ENCODE measurements around the gene UBXN4. TPM values are rescaled to one million over a fixed set of nuclear protein-coding genes. Genes with fewer than 3 reads are reported as not detected.
A peak's percentile ranks its signal among the peaks of the same experiment; 100 is the strongest.

UBXN4 gene, protein sequence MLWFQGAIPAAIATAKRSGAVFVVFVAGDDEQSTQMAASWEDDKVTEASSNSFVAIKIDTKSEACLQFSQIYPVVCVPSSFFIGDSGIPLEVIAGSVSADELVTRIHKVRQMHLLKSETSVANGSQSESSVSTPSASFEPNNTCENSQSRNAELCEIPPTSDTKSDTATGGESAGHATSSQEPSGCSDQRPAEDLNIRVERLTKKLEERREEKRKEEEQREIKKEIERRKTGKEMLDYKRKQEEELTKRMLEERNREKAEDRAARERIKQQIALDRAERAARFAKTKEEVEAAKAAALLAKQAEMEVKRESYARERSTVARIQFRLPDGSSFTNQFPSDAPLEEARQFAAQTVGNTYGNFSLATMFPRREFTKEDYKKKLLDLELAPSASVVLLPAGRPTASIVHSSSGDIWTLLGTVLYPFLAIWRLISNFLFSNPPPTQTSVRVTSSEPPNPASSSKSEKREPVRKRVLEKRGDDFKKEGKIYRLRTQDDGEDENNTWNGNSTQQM
- 60.4 and 69.7 TPM in 2 replicates for total RNA-seq (2014; rRNA removed; shearing (Covaris generic))
- polyA plus RNA-seq (2016; fragmentation: Nextera tagmentation; extraction: Ambion mirVana) = 179 and 193 TPM in 2 replicates

DNA sequence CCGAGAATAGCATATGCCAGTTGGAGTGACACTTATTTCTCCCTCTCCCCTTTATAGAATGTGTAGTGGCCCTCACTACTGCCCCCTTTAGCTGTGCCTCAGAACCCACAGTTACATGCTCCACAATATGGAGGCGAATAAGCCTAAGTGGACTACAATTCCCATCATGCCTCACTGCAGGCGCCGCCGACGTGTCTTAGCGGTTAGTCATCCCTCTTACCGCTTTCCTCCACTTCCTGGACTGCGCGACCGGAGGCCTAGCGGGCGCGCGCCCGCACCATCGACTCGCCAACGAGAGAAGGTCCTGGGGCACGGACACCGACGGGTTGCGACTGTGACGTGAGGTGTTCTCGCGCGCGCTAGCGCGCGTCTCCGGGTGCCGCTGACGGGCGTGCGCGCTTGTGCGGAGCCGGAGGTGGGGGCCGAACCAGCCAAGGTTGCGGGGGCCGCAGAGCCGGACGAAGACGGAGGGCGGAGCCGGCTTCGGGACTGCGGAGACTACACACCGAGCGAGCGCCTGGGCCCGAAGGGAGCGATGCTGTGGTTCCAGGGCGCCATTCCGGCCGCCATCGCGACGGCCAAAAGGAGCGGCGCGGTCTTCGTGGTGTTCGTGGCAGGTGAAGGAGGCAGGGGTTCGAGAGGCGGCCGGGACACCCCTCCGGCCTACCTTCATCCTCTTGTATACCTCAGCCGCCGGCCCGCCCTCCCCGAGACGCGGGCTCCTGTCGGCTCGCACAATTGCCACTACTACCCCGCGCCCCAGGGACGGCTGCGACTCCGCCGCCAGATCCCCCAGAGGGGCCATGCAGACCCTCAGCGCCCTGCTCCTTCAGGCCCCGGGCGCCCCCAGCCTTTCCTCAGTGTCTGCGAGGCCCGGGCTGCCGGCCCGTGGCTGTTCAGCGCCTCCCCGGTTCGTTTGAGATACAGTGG, at the start of gene UBXN4:
Gene UBXN4 (plus strand): TSS at position 461 of the 930 bp plus-strand sequence. CDS start 75 bp downstream, at position 536.
- no peak for TF ChIP-seq EZH2 (IDR thresholded peaks at IDR 0.05; ENCODE audit: insufficient read depth, poor library complexity, severe bottlenecking)
- TF ChIP-seq EZH2phosphoT487 (IDR thresholded peaks at IDR 0.05; ENCODE audit: insufficient read depth, low read depth) = no peak
- peak within 1 kb of the TSS; percentile 97 for H3K4me2 ChIP-seq (ENCODE audit: unreplicated experiment)
- H3F3A ChIP-seq (ENCODE audit: insufficient read depth) = peaks cover 30% of the 10 kb centered on the region
- DNase-seq = peak; percentile 99
- peaks cover 13% of the 10 kb centered on the region; the same call in 1 of the 2 replicates for H4K20me1 ChIP-seq (ENCODE audit: insufficient read depth)
- H3K36me3 ChIP-seq (ENCODE audit: low read depth) = no peaks in the 10 kb centered on the region
- H3K4me3 ChIP-seq = peak within 1 kb of the TSS; percentile 92
- H3K9ac ChIP-seq = peak within 1 kb of the TSS; percentile 98
- peaks cover 33% of the 10 kb centered on the region for H3K4me1 ChIP-seq (ENCODE audit: insufficient read depth)
- no peaks in the 10 kb centered on the region for H3K9me2 ChIP-seq (ENCODE audit: insufficient read depth)
- WGBS, 2 experiments (ENCODE audit: low coverage in 1 of 2, low lambda C conversion rate in 2 of 2, missing lambda C conversion rate in 2 of 2) = 1% methylated on average over 65 to 74 of the region's 93 CpGs
- peak within 1 kb of the TSS; percentile 95 for H2AFZ ChIP-seq
- peaks cover 48% of the 10 kb centered on the region for H3K79me2 ChIP-seq (ENCODE audit: insufficient read depth)
- peak within 1 kb of the TSS; percentile 90 for H3K27ac ChIP-seq
- H3K9me3 ChIP-seq (ENCODE audit: low read depth) = no peaks in the 10 kb centered on the region
- H3K27me3 ChIP-seq (replicated peaks; ENCODE audit: insufficient read depth) = no peaks in the 10 kb centered on the region
- in situ Hi-C loops (cut with MboI) = no loop called here

DNA sequence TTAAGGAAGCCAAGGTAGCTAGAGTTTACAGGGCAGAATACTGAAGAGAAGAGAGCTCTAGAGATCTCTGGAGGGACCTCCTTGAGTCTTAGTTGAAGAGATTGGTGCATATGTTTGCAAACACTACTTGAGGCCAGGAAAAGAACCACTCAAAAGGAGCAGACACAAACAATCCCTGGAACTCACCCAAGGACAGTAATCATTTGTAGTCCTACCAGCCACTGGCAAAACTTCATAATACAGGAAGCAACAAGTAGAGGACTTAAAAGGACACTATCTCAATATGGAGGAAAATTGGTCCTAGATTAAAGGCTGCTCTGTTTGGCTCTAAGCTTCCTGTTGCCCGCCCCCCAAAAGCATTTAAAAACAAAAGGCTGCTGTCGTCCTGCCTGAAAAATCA, 46.9 kb upstream of the UBXN4 start:
- Histone ChIP-seq H3K4me1 (ENCODE audit: insufficient read depth) (no peaks in the 10 kb centered on the region), H3K36me3 (ENCODE audit: low read depth) (no peaks in the 10 kb centered on the region), H3K4me2 (ENCODE audit: unreplicated experiment) (no peak overlapping the region), H3K9ac (no peak overlapping the region), H3K79me2 (ENCODE audit: insufficient read depth) (no peaks in the 10 kb centered on the region), H4K20me1 (ENCODE audit: insufficient read depth) (no peaks in the 10 kb centered on the region), H3K4me3 (no peak overlapping the region), H3K27me3 (replicated peaks; ENCODE audit: insufficient read depth) (no peaks in the 10 kb centered on the region), H3F3A (ENCODE audit: insufficient read depth) (no peaks in the 10 kb centered on the region), H3K27ac (no peak overlapping the region), H3K9me3 (ENCODE audit: low read depth) (no peaks in the 10 kb centered on the region), H3K9me2 (ENCODE audit: insufficient read depth) (no peaks in the 10 kb centered on the region), H2AFZ (no peak overlapping the region)
- DNase-seq = peak; percentile 19
- WGBS, 2 experiments (ENCODE audit: low coverage in 1 of 2, low lambda C conversion rate in 2 of 2, missing lambda C conversion rate in 2 of 2) = 75 to 82% methylated on average over 2 of the region's 2 CpGs
- in situ Hi-C loops (cut with MboI) = no loop called here
- no peak for TF ChIP-seq EZH2phosphoT487 (IDR thresholded peaks at IDR 0.05; ENCODE audit: insufficient read depth, low read depth)
- TF ChIP-seq EZH2 (IDR thresholded peaks at IDR 0.05; ENCODE audit: insufficient read depth, poor library complexity, severe bottlenecking) = no peak

DNA sequence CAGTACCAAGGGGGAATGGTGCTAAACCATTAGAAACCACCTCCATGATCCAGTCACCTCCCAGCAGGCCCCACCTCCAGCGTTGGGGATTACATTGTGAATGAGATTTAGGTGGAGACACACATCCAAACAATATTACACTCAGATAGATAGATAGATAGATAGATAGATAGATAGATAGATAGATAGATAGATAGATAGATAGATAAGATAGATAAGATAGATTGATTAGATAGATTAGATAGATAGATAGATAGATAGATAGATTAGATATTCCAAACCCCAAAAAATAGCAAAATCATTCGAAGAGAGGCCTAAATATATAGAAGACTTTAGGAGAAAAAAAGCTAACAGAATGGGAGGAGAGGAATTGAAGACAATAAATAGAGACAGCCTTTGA, 42.8 kb upstream of the UBXN4 start:
- Histone ChIP-seq H3K79me2 (ENCODE audit: insufficient read depth) (no peaks in the 10 kb centered on the region), H2AFZ (no peak overlapping the region), H3K27me3 (replicated peaks; ENCODE audit: insufficient read depth) (no peaks in the 10 kb centered on the region), H3K9me3 (ENCODE audit: low read depth) (no peaks in the 10 kb centered on the region), H3F3A (ENCODE audit: insufficient read depth) (no peaks in the 10 kb centered on the region), H3K4me3 (no peak overlapping the region), H3K9me2 (ENCODE audit: insufficient read depth) (no peaks in the 10 kb centered on the region), H3K36me3 (ENCODE audit: low read depth) (no peaks in the 10 kb centered on the region), H3K4me1 (ENCODE audit: insufficient read depth) (peaks cover 11% of the 10 kb centered on the region), H4K20me1 (ENCODE audit: insufficient read depth) (no peaks in the 10 kb centered on the region), H3K27ac (no peak overlapping the region), H3K4me2 (ENCODE audit: unreplicated experiment) (no peak overlapping the region), H3K9ac (no peak overlapping the region)
- TF ChIP-seq EZH2phosphoT487 (IDR thresholded peaks at IDR 0.05; ENCODE audit: insufficient read depth, low read depth) = no peak
- in situ Hi-C loops (cut with MboI) = no loop called here
- 92 to 100% methylated on average over 2 of the region's 2 CpGs for WGBS, 2 experiments (ENCODE audit: low coverage in 1 of 2, low lambda C conversion rate in 2 of 2, missing lambda C conversion rate in 2 of 2)
- DNase-seq = no peak

DNA sequence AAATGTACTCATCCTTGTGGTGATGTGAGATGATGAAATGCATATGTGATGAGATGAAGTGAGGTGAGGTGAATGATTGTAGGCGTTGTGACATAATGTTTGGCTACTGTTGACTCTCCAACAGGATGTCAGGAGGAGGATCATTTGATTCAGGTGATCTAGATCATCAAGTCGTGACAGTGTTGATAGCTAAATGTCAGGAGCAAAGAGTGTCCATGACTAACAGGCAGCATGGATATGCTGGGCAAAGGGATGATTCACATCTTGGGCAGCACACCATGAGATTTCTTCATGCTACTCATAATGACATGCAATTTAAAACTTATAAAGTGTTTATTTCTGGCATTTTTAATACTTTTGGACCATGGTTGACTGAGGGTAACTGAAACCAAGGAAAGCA, 40.2 kb upstream of the UBXN4 start:
- DNase-seq = peak; percentile 81
- Histone ChIP-seq H2AFZ (no peak overlapping the region), H4K20me1 (ENCODE audit: insufficient read depth) (no peaks in the 10 kb centered on the region), H3F3A (ENCODE audit: insufficient read depth) (no peaks in the 10 kb centered on the region), H3K79me2 (ENCODE audit: insufficient read depth) (no peaks in the 10 kb centered on the region), H3K4me3 (no peak overlapping the region), H3K36me3 (ENCODE audit: low read depth) (no peaks in the 10 kb centered on the region), H3K27me3 (replicated peaks; ENCODE audit: insufficient read depth) (no peaks in the 10 kb centered on the region), H3K9ac (no peak overlapping the region), H3K9me3 (ENCODE audit: low read depth) (no peaks in the 10 kb centered on the region), H3K27ac (peak overlapping the region; percentile 16; the same call in 1 of the 2 replicates), H3K4me2 (ENCODE audit: unreplicated experiment) (no peak overlapping the region), H3K4me1 (ENCODE audit: insufficient read depth) (peaks cover 11% of the 10 kb centered on the region), H3K9me2 (ENCODE audit: insufficient read depth) (no peaks in the 10 kb centered on the region)
- 26 to 31% methylated on average over 2 of the region's 2 CpGs for WGBS, 2 experiments (ENCODE audit: low coverage in 1 of 2, low lambda C conversion rate in 2 of 2, missing lambda C conversion rate in 2 of 2)
- no peak for TF ChIP-seq EZH2 (IDR thresholded peaks at IDR 0.05; ENCODE audit: insufficient read depth, poor library complexity, severe bottlenecking)
- TF ChIP-seq EZH2phosphoT487 (IDR thresholded peaks at IDR 0.05; ENCODE audit: insufficient read depth, low read depth) = 0 out of 2 replicates have a peak, but pooled peaks have one; percentile 54
- in situ Hi-C loops (cut with MboI) = loop anchor here (10.0 kb wide), 1 partner anchor 687 kb away; no protein-coding TSS in a partner anchor

Measured in GM23248 (cell line).